AG04450 (cell line): Measurements from ENCODE around the gene WBP11. TPM values are rescaled to one million over a fixed set of nuclear protein-coding genes. Genes with fewer than 3 reads are reported as not detected.
A peak's percentile ranks its signal among the peaks of the same experiment; 100 is the strongest.
"Not testable (repeated sequence)": the region's sequence is repeated elsewhere in the genome, so short reads cannot be mapped to it uniquely, and the experiment has no call there.

Source experiments
- CTCF ChIA-PET: fragments of 300-600, 350-600 bp; formaldehyde crosslinking; extraction: SDS; loops from one replicate; lab custom pipeline; 2022; ENCODE audit warnings: antibody characterized with exemption, inconsistent platforms; lab: Charles Lee
- POLR2A ChIA-PET: fragments of 350-600 bp; formaldehyde crosslinking; extraction: SDS; loops from one replicate; lab custom pipeline; 2021; ENCODE audit warnings: antibody characterized with exemption, inconsistent platforms; lab: Yijun Ruan, JAX
- DNase-seq: peaks from one replicate; pipeline ENCODE4 v3.0.0-alpha.2; 2011; ENCODE audit warnings: low read depth, low spot score
- H3K27ac ChIP-seq: one replicate; pipeline ENCODE4 v1.5.1; 2012; ENCODE audit warnings: low read depth, low read length, control low read depth
- H3K27me3 ChIP-seq: one replicate; pipeline ENCODE4 v1.6.0; 2012; ENCODE audit warnings: low read length; ENCODE audit not compliant: control insufficient read depth, insufficient read depth
- H3K4me3 ChIP-seq: 2 replicates; pipeline ENCODE4 v1.5.1; 2011; ENCODE audit warnings: mild to moderate bottlenecking, low read depth, low read length, control low read depth
- H3K9me3 ChIP-seq: 2 replicates; pipeline ENCODE4 v1.5.1; 2012; ENCODE audit warnings: low read length; ENCODE audit not compliant: control insufficient read depth, insufficient read depth
- CTCF ChIP-seq: IDR thresholded peaks from 2 replicates; pipeline ENCODE4 v1.5.1; 2011; ENCODE audit warnings: low read depth, low read length, control low read depth, inconsistent platforms
- polyA plus RNA-seq: library from polyadenylated mRNA; depleted of rRNA; stranded (reverse); fragments of >200 nt; gene quantifications from 2 replicates; pipeline ENCODE4 v1.2.3, GENCODE V29; 2011

WBP11 gene
- polyA plus RNA-seq, 1 experiment, result 16.5 TPM

DNA sequence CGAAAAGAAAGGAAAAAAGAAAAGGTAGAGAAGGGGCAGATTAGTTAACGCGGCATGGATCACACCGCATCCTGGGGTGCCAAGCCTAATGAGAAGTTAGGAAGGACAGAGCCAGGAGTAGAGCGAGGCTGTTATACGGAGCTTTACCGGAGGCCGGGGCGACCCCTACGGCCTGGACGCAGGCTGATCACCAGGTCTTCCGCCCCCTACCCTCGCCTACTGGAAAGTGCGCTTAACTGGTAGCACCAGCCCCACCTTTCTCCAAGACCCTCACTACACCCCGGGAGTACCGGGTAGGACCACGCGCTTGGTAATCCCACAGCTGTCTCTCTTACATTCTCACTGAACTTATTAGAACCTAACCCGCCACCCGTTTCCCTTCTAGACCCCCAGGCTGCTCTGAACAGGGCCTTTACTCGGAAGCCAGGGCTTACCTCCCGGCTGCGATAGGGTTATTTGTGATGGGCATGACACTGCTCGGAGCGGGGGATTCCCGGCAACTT lies 33.8 kb downstream of the WBP11 start:
- no peak for DNase-seq
- Histone ChIP-seq H3K27ac (peak overlapping the region; percentile 91), H3K4me3 (peak overlapping the region; percentile 92), H3K9me3 (peaks cover 6% of the 10 kb centered on the region), H3K27me3 (no peaks in the 10 kb centered on the region)
- ChIA-PET POLR2A (interaction anchor here (2.4 kb wide), 1 partner anchor 34 kb away, joined by 19 read pairs; the partner anchor contains the start of genes C12orf60 and WBP11), CTCF (interaction anchor here (0.6 to 2.6 kb wide), 9 partner anchors 11 to 466 kb away, joined by 4 to 14 read pairs (median 6); partner anchors contain the start of genes C12orf60 and WBP11)
- TF ChIP-seq CTCF, result no peak; the same call in 1 of the 2 replicates

DNA sequence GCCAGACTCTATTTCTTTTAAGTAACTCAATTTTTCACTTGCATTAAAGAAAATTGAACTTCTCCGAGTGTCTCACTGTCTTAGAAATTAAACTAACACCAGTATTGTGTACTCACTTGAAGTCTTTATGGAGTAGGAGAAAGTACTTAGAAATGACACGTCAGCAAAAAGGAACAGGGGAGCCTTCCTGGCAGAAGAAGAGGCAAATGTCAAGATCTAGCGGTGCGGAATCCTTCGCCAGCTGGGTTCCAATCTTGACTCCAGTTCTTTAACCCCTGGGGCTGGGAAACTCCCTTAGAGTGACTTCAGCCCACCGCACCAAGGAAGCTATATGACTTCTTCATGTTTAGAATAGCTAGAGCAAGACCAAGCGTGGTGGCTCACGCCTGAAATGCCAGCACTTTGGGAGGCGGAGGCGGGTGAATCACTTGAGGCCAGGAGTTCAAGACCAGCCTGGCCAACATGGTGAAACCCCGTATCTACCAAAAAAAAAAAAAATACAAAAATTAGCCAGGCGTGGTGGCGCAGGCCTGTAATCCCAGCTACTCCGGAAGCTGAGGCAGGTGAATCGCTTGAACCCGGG lies 34.4 kb downstream of the WBP11 start:
- peak overlapping the region; percentile 92 for H3K4me3 ChIP-seq
- POLR2A ChIA-PET, result no interaction called here
- no peak for DNase-seq

DNA sequence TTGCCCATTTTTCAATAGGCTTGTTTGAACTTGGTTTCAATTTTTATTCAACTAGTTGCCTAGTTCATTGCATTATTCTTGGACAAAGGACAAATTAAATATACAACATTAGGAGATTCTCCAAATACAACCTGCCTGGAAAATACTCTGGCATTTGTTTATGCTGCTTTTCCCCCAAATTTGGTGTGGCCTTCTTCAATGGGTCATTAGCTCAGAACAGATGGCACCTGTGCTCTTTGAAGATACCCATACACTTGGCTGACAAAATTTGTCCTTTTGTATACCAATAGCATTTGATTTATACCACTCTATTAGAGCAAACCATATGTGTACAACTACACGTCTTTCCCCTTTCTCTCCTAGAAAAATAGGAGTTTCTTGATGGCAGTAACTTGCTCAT lies 35.7 kb downstream of the WBP11 start:
- H3K27ac ChIP-seq, result no peak overlapping the region
- DNase-seq, result no peak
- ChIA-PET POLR2A (no interaction called here), CTCF (no interaction called here)
- no peak for TF ChIP-seq CTCF
- H3K9me3 ChIP-seq, result no peaks in the 10 kb centered on the region; the same call in 1 of the 2 replicates
- no peak overlapping the region for H3K4me3 ChIP-seq
- H3K27me3 ChIP-seq, result no peaks in the 10 kb centered on the region

More for the DNA sequence above, 34.4 kb downstream of the WBP11 start:
- peaks cover 6% of the 10 kb centered on the region for H3K9me3 ChIP-seq
- H3K27ac ChIP-seq, result no peak overlapping the region
- TF ChIP-seq CTCF, result no peak
- H3K27me3 ChIP-seq, result no peaks in the 10 kb centered on the region
- CTCF ChIA-PET, result interaction anchor here (0.6 to 2.6 kb wide), 9 partner anchors 12 to 480 kb away, joined by 4 to 14 read pairs (median 6); partner anchors contain the start of genes C12orf60 and WBP11

GRCh38 chr12:14766649-14767215 lies 36.5 kb downstream of the WBP11 start:
- ChIA-PET POLR2A (no interaction called here), CTCF (no interaction called here)
- Histone ChIP-seq H3K27me3 (no peaks in the 10 kb centered on the region), H3K9me3 (no peaks in the 10 kb centered on the region; the same call in 1 of the 2 replicates), H3K4me3 (no peak overlapping the region), H3K27ac (no peak overlapping the region)
- no peak for TF ChIP-seq CTCF
- DNase-seq, result no peak

GRCh38 chr12:14766020-14766419 lies 37.3 kb downstream of the WBP11 start:
- POLR2A ChIA-PET, result not testable (repeated sequence)

More at GRCh38 chr12:14766020-14766419, 37.3 kb downstream of the WBP11 start:
- H3K27ac ChIP-seq, CTCF ChIA-PET, DNase-seq, H3K4me3 ChIP-seq, H3K27me3 ChIP-seq, H3K9me3 ChIP-seq: not testable (repeated sequence)
